Measurements from ENCODE around the gene PDE9A. TPM values are rescaled to one million over a fixed set of nuclear protein-coding genes. Genes with fewer than 3 reads are reported as not detected.

PDE9A gene
- total RNA-seq, 1 donor from 2014 or later = 58.7 TPM

GRCh38 chr21:42638266-42638863 lies 15.1 kb upstream of the PDE9A start:
- H3K27ac Mint-ChIP-seq (ENCODE audit: unreplicated experiment) = no peak overlapping the region
- no peaks in the 10 kb centered on the region for H3K36me3 Mint-ChIP-seq (ENCODE audit: unreplicated experiment)
- TF ChIP-seq, protein P1, sequence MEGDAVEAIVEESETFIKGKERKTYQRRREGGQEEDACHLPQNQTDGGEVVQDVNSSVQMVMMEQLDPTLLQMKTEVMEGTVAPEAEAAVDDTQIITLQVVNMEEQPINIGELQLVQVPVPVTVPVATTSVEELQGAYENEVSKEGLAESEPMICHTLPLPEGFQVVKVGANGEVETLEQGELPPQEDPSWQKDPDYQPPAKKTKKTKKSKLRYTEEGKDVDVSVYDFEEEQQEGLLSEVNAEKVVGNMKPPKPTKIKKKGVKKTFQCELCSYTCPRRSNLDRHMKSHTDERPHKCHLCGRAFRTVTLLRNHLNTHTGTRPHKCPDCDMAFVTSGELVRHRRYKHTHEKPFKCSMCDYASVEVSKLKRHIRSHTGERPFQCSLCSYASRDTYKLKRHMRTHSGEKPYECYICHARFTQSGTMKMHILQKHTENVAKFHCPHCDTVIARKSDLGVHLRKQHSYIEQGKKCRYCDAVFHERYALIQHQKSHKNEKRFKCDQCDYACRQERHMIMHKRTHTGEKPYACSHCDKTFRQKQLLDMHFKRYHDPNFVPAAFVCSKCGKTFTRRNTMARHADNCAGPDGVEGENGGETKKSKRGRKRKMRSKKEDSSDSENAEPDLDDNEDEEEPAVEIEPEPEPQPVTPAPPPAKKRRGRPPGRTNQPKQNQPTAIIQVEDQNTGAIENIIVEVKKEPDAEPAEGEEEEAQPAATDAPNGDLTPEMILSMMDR (IDR thresholded peaks at IDR 0.05; ENCODE audit: partially characterized antibody, unreplicated experiment) = no peak
- H3K27me3 Mint-ChIP-seq (ENCODE audit: unreplicated experiment) = peaks cover 5% of the 10 kb centered on the region
- H3K9me3 Mint-ChIP-seq (ENCODE audit: unreplicated experiment) = peaks cover 3% of the 10 kb centered on the region
- DNase-seq = no peak
- H3K4me3 Mint-ChIP-seq (ENCODE audit: unreplicated experiment) = no peak overlapping the region
- H3K4me1 Mint-ChIP-seq (ENCODE audit: low read depth, unreplicated experiment) = peaks cover 15% of the 10 kb centered on the region

- no peak overlapping the region for H3K4me3 Mint-ChIP-seq (ENCODE audit: unreplicated experiment)
- no peak for DNase-seq
- no peak overlapping the region for H3K27ac Mint-ChIP-seq (ENCODE audit: unreplicated experiment)
- peaks cover 19% of the 10 kb centered on the region for H3K4me1 Mint-ChIP-seq (ENCODE audit: low read depth, unreplicated experiment)
- TF ChIP-seq, protein P1 (IDR thresholded peaks at IDR 0.05; ENCODE audit: partially characterized antibody, unreplicated experiment) = no peak
- peaks cover 5% of the 10 kb centered on the region for H3K27me3 Mint-ChIP-seq (ENCODE audit: unreplicated experiment)
- H3K36me3 Mint-ChIP-seq (ENCODE audit: unreplicated experiment) = no peaks in the 10 kb centered on the region
- H3K9me3 Mint-ChIP-seq (ENCODE audit: unreplicated experiment) = peaks cover 3% of the 10 kb centered on the region
Observed at GRCh38 chr21:42639646-42640152, 13.7 kb upstream of the PDE9A start.

- Mint-ChIP-seq H3K27me3 (ENCODE audit: unreplicated experiment) (peaks cover 5% of the 10 kb centered on the region), H3K4me1 (ENCODE audit: low read depth, unreplicated experiment) (peaks cover 19% of the 10 kb centered on the region), H3K36me3 (ENCODE audit: unreplicated experiment) (no peaks in the 10 kb centered on the region), H3K9me3 (ENCODE audit: unreplicated experiment) (peaks cover 3% of the 10 kb centered on the region), H3K27ac (ENCODE audit: unreplicated experiment) (no peak overlapping the region), H3K4me3 (ENCODE audit: unreplicated experiment) (no peak overlapping the region)
- no peak for DNase-seq
- TF ChIP-seq, protein P1 (IDR thresholded peaks at IDR 0.05; ENCODE audit: partially characterized antibody, unreplicated experiment) = no peak
Observed at GRCh38 chr21:42640486-42640885, 12.9 kb upstream of the PDE9A start.

DNA sequence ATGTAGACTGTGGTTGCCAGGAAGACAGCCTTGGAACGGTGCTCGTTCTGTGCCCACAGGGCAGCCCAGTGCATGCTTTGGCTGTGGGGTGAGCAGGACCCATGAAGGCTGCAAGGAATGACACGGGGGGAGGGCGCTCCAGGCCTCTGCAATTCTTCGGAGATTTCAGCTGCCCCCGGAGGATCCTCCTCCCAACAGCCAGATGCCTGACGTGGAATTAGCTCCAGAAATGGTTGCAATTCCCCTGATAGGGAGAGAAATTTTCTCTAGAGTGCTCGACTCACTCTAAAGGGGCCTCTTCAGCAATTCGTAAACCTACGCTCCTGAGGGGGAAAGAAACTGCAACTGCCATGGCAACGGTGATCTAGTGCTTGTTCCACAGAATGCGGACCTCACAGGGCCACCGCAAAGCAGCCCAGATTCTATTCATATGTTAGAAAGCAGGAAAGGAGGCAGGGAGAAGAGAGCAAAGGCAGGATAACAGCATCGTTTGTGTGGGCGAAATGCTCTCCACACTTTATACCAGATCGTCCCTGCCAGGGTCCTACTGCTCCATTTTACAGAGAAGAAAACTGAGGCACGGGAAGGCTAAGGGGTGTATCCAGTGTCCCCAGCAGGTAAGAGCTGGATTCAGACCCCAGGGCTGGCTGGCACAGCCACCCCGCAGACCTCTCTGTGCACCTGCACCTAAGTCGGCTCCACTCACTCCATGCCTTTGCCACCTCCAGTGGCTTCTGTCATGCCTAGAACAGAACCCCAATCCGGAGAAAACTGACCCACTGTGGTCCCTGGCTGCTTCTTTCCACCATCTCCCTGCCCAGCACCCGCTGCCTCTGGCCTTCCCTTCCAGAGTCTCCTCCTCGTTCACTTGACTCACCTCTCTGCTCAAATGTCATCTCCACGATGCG lies 11.9 kb upstream of the PDE9A start:
- H3K36me3 Mint-ChIP-seq (ENCODE audit: unreplicated experiment) = no peaks in the 10 kb centered on the region
- H3K9me3 Mint-ChIP-seq (ENCODE audit: unreplicated experiment) = peaks cover 3% of the 10 kb centered on the region
- H3K27ac Mint-ChIP-seq (ENCODE audit: unreplicated experiment) = no peak overlapping the region
- peaks cover 5% of the 10 kb centered on the region for H3K27me3 Mint-ChIP-seq (ENCODE audit: unreplicated experiment)
- DNase-seq = no peak
- peak overlapping the region; percentile 68 for H3K4me3 Mint-ChIP-seq (ENCODE audit: unreplicated experiment)
- H3K4me1 Mint-ChIP-seq (ENCODE audit: low read depth, unreplicated experiment) = peaks cover 19% of the 10 kb centered on the region
- TF ChIP-seq, protein P1 (IDR thresholded peaks at IDR 0.05; ENCODE audit: partially characterized antibody, unreplicated experiment) = no peak

All from glutamatergic neuron (in vitro differentiated cells).